Rectal smooth muscle tissue (tissue), 1 donor: ENCODE results near the gene MCU.

Source experiments
- H3K27ac ChIP-seq: one replicate; pipeline ENCODE4 v1.7.0; 2013; ENCODE audit warnings: low read depth, low read length, inconsistent platforms
- H3K27me3 ChIP-seq: one replicate; pipeline ENCODE4 v1.7.0; 2013; ENCODE audit warnings: low read length; ENCODE audit not compliant: control insufficient read depth, insufficient read depth
- H3K36me3 ChIP-seq: one replicate; pipeline ENCODE4 v1.7.0; 2013; ENCODE audit warnings: low read length; ENCODE audit not compliant: control insufficient read depth, insufficient read depth
- H3K4me1 ChIP-seq: one replicate; pipeline ENCODE4 v1.7.0; 2013; ENCODE audit warnings: low read length; ENCODE audit not compliant: control insufficient read depth, insufficient read depth
- H3K4me3 ChIP-seq: one replicate; pipeline ENCODE4 v1.7.0; 2013; ENCODE audit warnings: low read length
- H3K9ac ChIP-seq: one replicate; pipeline ENCODE4 v1.7.0; 2013; ENCODE audit warnings: low read length

MCU gene

GRCh38 chr10:72828294-72828693, 136.4 kb downstream of the MCU start:
- H3K27ac ChIP-seq: no peak overlapping the region
- H3K4me3 ChIP-seq: no peak overlapping the region
- no peaks in the 10 kb centered on the region for H3K4me1 ChIP-seq
- no peak overlapping the region for H3K9ac ChIP-seq
- H3K27me3 ChIP-seq: no peaks in the 10 kb centered on the region
- H3K36me3 ChIP-seq: no peaks in the 10 kb centered on the region

- Histone ChIP-seq H3K4me3 (no peak overlapping the region), H3K4me1 (no peaks in the 10 kb centered on the region)
These were observed 138.7 kb downstream of the MCU start for GRCh38 chr10:72830625-72831024.

DNA sequence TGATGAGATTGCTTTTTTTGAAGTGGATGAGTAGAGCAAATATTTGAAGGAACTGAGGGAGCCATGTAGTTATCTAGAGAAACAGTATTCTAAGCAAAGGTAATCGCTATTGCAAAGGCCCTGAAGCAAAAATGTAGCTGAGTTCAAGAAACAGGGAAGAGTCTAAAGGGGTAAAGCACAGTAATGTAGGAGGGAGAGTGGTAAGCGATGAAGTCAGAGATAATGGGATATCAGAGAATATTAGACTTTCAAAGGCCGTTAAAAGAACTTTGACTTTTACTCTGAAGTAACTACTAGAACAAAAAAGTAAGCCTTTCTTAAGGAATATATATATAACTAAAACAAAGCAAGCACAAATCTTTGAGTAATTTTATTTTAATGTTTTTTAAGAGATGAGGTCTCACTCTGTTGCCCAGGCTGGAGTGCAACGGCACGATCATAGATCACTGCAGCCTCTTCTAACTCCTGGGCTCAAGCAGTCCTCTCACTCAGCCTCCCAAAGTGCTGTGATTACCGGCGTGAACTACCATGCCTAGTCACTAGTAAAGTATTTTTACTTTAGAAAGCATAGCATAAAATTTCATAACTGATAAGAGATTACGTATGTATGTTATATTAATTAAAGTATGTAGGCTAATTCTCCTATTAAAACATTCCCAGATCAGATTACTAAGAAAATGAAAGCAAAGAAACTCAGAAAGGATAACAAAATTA, 139.9 kb downstream of the MCU start:
- Histone ChIP-seq H3K4me3 (no peak overlapping the region), H3K9ac (no peak overlapping the region), H3K36me3 (no peaks in the 10 kb centered on the region), H3K27ac (no peak overlapping the region), H3K4me1 (no peaks in the 10 kb centered on the region), H3K27me3 (no peaks in the 10 kb centered on the region)

More at GRCh38 chr10:72830625-72831024, 138.7 kb downstream of the MCU start:
- H3K36me3 ChIP-seq: no peaks in the 10 kb centered on the region
- H3K27ac ChIP-seq: no peak overlapping the region
- no peak overlapping the region for H3K9ac ChIP-seq
- H3K27me3 ChIP-seq: no peaks in the 10 kb centered on the region

DNA sequence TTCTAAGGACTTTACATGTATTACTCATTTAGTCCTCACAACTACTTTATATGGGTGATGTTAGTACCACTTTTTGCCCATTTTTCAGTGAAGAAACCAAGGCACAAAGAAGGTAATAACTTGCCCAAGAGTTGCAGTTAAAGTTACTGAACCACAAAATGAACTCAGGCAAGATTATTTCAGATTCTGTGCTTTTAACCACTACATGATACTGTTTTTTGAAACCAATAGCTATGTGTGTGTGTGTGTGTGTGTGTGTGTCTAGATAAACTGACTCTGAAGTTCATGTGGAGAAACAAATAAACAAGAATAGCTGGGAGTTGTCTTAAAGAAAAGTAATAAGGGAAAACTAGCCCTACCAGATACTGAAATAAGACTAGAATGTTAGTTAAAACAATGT, 140.8 kb downstream of the MCU start:
- no peaks in the 10 kb centered on the region for H3K36me3 ChIP-seq
- no peaks in the 10 kb centered on the region for H3K4me1 ChIP-seq
- H3K27ac ChIP-seq: no peak overlapping the region
- no peak overlapping the region for H3K4me3 ChIP-seq
- no peaks in the 10 kb centered on the region for H3K27me3 ChIP-seq
- H3K9ac ChIP-seq: no peak overlapping the region

DNA sequence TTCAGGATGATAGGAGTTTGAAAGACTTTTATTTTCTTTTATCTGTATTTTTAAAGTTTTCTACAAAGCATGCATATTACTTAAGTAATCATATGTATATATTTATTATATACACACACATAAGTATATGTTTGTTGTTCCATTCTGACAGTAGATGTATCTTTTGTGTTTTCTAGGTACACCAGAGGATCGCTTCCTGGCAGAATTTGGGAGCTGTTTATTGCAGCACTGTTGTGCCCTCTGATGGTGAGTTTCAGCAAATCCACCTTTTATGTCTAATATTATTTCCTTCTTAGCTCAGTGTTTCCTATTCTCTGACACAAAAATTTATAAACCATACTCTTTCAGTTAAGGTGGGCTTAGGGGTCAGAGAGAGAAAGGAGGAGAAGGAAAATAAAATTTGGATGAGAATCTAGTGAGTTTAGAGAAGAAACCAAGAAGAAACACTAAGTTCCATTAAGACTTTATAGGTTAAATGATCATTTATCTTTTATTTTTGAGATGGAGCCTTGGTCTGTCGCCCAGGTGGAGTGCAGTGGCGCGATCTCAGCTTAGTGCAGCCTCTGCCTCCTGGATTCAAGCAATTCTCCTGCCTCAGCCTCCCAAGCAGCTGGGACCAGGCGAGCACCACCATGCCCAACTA, 142.4 kb downstream of the MCU start:
- Histone ChIP-seq H3K4me3 (no peak overlapping the region), H3K27me3 (no peaks in the 10 kb centered on the region), H3K4me1 (no peaks in the 10 kb centered on the region), H3K36me3 (no peaks in the 10 kb centered on the region), H3K9ac (no peak overlapping the region), H3K27ac (no peak overlapping the region)

DNA sequence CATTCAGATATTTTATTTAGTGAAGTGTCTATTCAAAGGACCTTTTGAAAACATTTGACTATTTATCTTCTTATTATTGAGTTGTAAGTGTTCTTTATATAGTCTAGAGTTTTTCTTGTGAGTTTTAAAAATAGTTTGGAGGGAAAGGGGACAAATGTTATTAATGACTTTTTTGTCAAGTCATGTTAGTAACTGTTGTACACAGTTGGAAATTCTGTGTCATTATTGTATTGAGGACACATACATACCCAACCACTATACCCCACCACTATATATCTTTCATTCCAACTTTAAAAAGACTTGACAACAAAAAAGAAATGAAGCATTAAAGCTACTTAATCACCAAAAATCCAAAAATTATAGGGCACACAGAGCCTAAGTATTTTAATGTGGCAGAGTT, 148.4 kb downstream of the MCU start:
- Histone ChIP-seq H3K36me3 (no peaks in the 10 kb centered on the region), H3K4me1 (no peaks in the 10 kb centered on the region), H3K9ac (no peak overlapping the region), H3K4me3 (no peak overlapping the region), H3K27ac (no peak overlapping the region), H3K27me3 (no peaks in the 10 kb centered on the region)

GRCh38 chr10:72841487-72841886, 149.5 kb downstream of the MCU start:
- no peaks in the 10 kb centered on the region for H3K4me1 ChIP-seq
- no peak overlapping the region for H3K9ac ChIP-seq
- no peaks in the 10 kb centered on the region for H3K36me3 ChIP-seq
- H3K27ac ChIP-seq: no peak overlapping the region
- H3K27me3 ChIP-seq: no peaks in the 10 kb centered on the region
- no peak overlapping the region for H3K4me3 ChIP-seq

DNA sequence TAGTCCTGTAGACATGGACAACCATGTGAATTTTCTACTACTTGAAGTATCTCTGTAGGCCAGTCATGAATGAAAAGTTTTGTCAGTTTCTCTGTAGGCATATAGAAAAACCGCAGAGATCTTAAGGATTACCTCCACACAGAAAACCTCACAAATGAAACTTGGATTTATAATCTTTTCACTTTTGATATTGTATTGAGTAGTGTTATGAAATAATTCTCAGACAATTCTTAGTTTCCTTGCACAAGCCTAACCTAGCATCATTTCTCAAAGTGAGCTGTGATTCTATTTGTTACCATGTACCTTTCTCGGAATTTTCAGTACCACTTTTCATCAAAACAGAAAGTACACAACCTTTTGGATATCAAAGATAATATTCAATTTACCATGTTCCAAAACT, 150.2 kb downstream of the MCU start:
- Histone ChIP-seq H3K9ac (no peak overlapping the region), H3K4me3 (no peak overlapping the region), H3K36me3 (no peaks in the 10 kb centered on the region), H3K4me1 (no peaks in the 10 kb centered on the region), H3K27ac (no peak overlapping the region), H3K27me3 (no peaks in the 10 kb centered on the region)

- Histone ChIP-seq H3K9ac (no peak overlapping the region), H3K27ac (no peak overlapping the region), H3K27me3 (no peaks in the 10 kb centered on the region), H3K4me1 (no peaks in the 10 kb centered on the region), H3K36me3 (no peaks in the 10 kb centered on the region), H3K4me3 (no peak overlapping the region)
These were observed 154.3 kb downstream of the MCU start for GRCh38 chr10:72846238-72846637.

DNA sequence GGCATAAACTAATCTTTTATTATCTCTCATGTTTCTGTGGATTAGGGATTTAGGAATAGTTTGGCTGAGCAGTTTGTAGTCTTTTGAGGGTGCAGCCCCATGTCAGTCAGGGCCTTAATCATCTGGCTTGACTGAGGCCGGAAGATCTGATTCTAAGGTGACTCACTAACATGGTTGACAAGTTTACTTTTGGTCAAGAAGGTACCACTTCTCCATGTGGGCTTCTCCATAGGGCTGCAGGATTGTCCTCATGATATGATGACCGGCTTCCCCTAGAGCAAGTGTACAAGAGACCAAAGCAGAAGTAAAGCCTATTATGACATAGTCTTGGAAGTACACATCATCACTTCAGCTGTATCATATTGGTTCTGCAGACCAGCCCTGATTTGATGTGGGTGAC, 155.7 kb downstream of the MCU start:
- Histone ChIP-seq H3K27me3 (no peaks in the 10 kb centered on the region), H3K4me3 (no peak overlapping the region), H3K4me1 (no peaks in the 10 kb centered on the region), H3K9ac (no peak overlapping the region), H3K27ac (no peak overlapping the region), H3K36me3 (no peaks in the 10 kb centered on the region)

DNA sequence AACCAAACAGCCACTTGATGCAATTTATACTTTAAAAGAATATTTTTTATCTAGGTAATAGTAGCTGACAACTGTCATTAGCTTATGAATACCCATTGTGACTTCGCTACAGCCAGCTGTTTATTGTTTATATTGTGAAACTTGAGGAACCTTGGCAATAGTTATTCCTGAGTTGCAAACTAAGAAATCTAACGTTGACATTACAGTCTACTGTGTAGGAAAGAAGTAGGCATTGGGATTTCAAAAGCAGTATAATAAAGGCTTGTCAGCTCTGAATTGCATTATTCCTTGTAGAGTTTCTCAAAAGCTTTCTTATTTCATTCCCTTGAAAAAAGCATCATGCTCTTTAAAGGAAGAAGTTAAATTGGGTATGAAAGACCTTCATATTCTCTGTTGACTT, 158.9 kb downstream of the MCU start:
- Histone ChIP-seq H3K4me1 (no peaks in the 10 kb centered on the region), H3K27me3 (no peaks in the 10 kb centered on the region), H3K27ac (no peak overlapping the region), H3K36me3 (no peaks in the 10 kb centered on the region), H3K9ac (no peak overlapping the region), H3K4me3 (no peak overlapping the region)

DNA sequence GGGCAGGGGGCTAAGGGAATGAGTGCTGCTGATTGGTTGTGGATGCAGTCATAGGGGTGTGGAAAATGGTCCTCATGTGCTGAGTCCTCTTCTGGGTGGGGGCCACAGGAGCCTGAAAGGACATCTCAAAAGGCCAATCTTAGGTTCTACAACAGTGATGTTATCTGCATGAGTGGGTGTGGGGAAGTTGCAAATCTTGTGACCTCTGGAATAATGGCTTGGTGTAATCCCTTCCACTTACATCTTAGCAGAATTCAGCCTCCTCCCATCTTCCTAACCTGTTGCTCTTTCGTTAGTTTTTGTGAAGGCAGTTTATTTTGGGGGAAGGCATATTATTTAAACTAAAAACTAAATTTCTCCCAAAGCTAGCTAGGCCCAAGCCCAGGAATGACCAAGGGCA, 159.6 kb downstream of the MCU start:
- Histone ChIP-seq H3K9ac (no peak overlapping the region), H3K4me1 (no peaks in the 10 kb centered on the region)

DNA sequence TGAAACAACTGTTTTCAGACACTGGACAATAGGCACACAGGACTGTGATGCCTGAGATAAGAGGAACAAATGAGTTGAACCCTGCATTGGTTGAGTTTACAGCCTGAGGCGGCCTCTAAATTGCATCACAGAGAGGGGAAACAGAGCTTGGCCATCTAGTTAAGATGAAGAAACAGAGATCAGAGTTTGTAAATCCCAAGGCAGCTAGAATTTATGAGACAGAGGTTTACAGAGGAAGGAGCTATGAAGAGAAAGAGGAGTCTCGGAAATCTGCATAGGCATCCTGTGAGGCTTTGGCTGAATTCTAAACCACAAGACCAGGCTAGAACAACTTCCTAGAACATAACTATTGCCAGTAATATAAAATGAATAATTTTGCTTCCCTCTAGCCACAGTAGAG, 160.6 kb downstream of the MCU start:
- Histone ChIP-seq H3K27ac (no peak overlapping the region), H3K9ac (no peak overlapping the region), H3K4me3 (no peak overlapping the region), H3K27me3 (no peaks in the 10 kb centered on the region), H3K4me1 (no peaks in the 10 kb centered on the region), H3K36me3 (no peaks in the 10 kb centered on the region)

More for the DNA sequence above, 159.6 kb downstream of the MCU start:
- Histone ChIP-seq H3K4me3 (no peak overlapping the region), H3K36me3 (no peaks in the 10 kb centered on the region), H3K27me3 (no peaks in the 10 kb centered on the region), H3K27ac (no peak overlapping the region)
